Heart right ventricle (tissue), 16 donors: ENCODE data around the gene MYO18B. TPM values are rescaled to one million over a fixed set of nuclear protein-coding genes. Genes with fewer than 3 reads are reported as not detected.
A peak's percentile ranks its signal among the peaks of the same experiment; 100 is the strongest.

Experiments
- ATAC-seq, 8 donors: fragments of 200-7000 bp; cut with Tn5 transposase; one replicate each; pipeline ENCODE4 v1.9.1; 2020; ENCODE audit warnings: mild to moderate bottlenecking in 8 of 8, moderate library complexity in 8 of 8, moderate number of reproducible peaks in 1 of 8
- DNase-seq, 2 donors: peaks; one replicate each; pipeline ENCODE4 v3.0.0-alpha.2; 2020
- H3K27ac ChIP-seq, 10 donors: fragments of 200-600 bp; sonication (generic) in 2 of 10; one replicate each; pipeline versions ENCODE4 v1.5.0 to v1.8.0; 2020 to 2022; ENCODE audit warnings: mild to moderate bottlenecking in 3 of 10
- H3K27me3 ChIP-seq, 7 donors: fragments of 200-600 bp; one replicate each; pipeline ENCODE4 v1.8.0; 2021 to 2022; ENCODE audit warnings: mild to moderate bottlenecking in 2 of 7
- H3K36me3 ChIP-seq, 9 donors: fragments of 200-600 bp; sonication (generic) in 1 of 9; one replicate each; pipeline versions ENCODE4 v1.5.0 to v1.8.0; 2020 to 2022; ENCODE audit warnings: mild to moderate bottlenecking in 2 of 9
- H3K4me1 ChIP-seq, 9 donors: fragments of 200-600 bp; sonication (generic) in 1 of 9; one replicate each; pipeline versions ENCODE4 v1.5.0 to v1.8.0; 2020 to 2022; ENCODE audit warnings: mild to moderate bottlenecking in 4 of 9
- H3K4me3 ChIP-seq, 10 donors: fragments of 200-600 bp; sonication (generic) in 2 of 10; one replicate each; pipeline versions ENCODE4 v1.5.0 to v1.8.0; 2020 to 2022; ENCODE audit warnings: mild to moderate bottlenecking in 7 of 10, moderate library complexity in 2 of 10
- H3K9me3 ChIP-seq, 11 donors: fragments of 200-600 bp in 10 of 11; sonication (generic) in 2 of 11; one replicate each; pipeline versions ENCODE4 v1.5.0 to v1.8.0; 2013 to 2022; ENCODE audit warnings: mild to moderate bottlenecking in 2 of 11, control low read depth in 1 of 11, moderate library complexity in 1 of 11
- WGBS, 2 donors: extraction: QIAGEN DNeasy Blood & Tissue Kit; methylation state at CpG; one replicate each; pipeline ENCODE4 v1.1.7; 2013; ENCODE audit warnings: inconsistent platforms in 1 of 2; 5-methylcytosine and 5-hydroxymethylcytosine counted together
- intact Hi-C, 10 donors: fragments of 100-400 bp; cut with DNase I; formaldehyde crosslinking; loops; one replicate each; pipeline versions ENCODE4 v1.11.1 to v1.14.2; 2022
- polyA plus RNA-seq, 2 donors: library from polyadenylated mRNA; stranded (reverse); fragments of 200-250 nt; gene quantifications; one replicate each; pipeline ENCODE4 v1.2.3, GENCODE V29; 2013
- total RNA-seq, 10 donors: library from RNA; stranded (reverse); fragmentation: NEBNext Ultra II Directional in 3 of 10; extraction: Animal tissue kit (Norgen Biotek cat#: 25700) in 3 of 10; gene quantifications; one replicate each; pipeline versions ENCODE4 v1.2.1 to v1.2.4, GENCODE V29; 2021 to 2023
- TF ChIP-seq, protein P1 (sequence below), 9 donors: fragments of 200-600 bp; sonication (generic) in 2 of 9; IDR thresholded peaks; one replicate each; pipeline versions ENCODE4 v1.5.0 to v1.8.0; 2021 to 2022; ENCODE audit warnings: antibody characterized with exemption in 9 of 9, mild to moderate bottlenecking in 5 of 9, moderate library complexity in 1 of 9
- donor health status: Arrhythmogenic right ventricular cardiomyopathy.
- donor health status: ischemic (EF 13 %, LVEDD 7.1; RV severe dilation, severe dysfunction).
- donor health status: healthy with polysubstance abuse.
- donor health status: DM: no; HTN: yes; CAD: no.
- donor health status: DM: no; HTN: no; CAD: no.
- donor health status: ischemic (EF 25% LVEDD 6.9; RV normal size, moderate dysfunction).
- donor health status: ischemic (EF 25% LVEDD 5.7; RV mildly dilated, moderate dysfunction).
- donor health status: healthy.
- donor health status: DM: yes; HTN: yes; CAD: no.
- donor health status: Ischemic cardiomyopathy.
- donor health status: ischemic (EF 35%, LVEDD 5.7; RV mildly dilated, moderate dysfunction).
- donor health status: nonischemic (EF 11% LVEDD 7.7; RV severe dilation, severe dysfunction).
- donor health status: DM: yes; HTN: yes; CAD: no.
- donor health status: PGD.
- donor health status: ischemic (EF 29% LVEDD 5.4; RV normal size, mild dysfunction).
- donor health status: nonischemic (EF 23%, LVEDD 6.1; RV moderate dilation, normal function).

The MYO18B gene
- total and polyA plus RNA-seq, 12 donors, result 111 to 407 (median 210) TPM

DNA sequence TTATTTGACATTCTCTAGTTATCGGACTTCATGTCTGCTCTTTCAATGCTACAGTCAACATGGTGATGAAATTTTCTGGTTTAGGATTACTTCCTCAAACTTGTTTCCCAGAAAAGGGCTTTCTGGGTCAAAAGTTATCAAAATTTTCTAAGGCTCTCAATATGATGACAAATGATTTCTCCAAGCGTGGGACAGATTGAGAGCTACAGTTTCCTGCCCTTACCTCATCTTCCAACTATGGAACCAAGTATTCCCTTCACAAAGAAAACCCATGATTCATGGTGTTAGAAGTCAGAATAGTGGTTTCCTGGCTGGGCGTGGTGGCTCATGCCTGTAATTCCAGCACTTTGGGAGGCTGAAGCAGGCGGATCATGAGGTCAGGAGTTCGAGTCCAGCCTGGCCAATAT lies 17.8 kb downstream of the MYO18B start:
- ATAC-seq (peak in 6 of 8 donors; percentile 22 to 70 (median 47)), DNase-seq (no peak)
- no peaks in the 10 kb centered on the region for H3K9me3 ChIP-seq
- TF ChIP-seq, protein P1, sequence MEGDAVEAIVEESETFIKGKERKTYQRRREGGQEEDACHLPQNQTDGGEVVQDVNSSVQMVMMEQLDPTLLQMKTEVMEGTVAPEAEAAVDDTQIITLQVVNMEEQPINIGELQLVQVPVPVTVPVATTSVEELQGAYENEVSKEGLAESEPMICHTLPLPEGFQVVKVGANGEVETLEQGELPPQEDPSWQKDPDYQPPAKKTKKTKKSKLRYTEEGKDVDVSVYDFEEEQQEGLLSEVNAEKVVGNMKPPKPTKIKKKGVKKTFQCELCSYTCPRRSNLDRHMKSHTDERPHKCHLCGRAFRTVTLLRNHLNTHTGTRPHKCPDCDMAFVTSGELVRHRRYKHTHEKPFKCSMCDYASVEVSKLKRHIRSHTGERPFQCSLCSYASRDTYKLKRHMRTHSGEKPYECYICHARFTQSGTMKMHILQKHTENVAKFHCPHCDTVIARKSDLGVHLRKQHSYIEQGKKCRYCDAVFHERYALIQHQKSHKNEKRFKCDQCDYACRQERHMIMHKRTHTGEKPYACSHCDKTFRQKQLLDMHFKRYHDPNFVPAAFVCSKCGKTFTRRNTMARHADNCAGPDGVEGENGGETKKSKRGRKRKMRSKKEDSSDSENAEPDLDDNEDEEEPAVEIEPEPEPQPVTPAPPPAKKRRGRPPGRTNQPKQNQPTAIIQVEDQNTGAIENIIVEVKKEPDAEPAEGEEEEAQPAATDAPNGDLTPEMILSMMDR (IDR thresholded peaks at IDR 0.05), result no peak
- H3K27ac ChIP-seq, result peak overlapping the region in 8 of 10 donors; percentile 46 to 96 (median 76)
- peaks cover 5 to 89% (median 45%) of the 10 kb centered on the region in 9 donors for H3K4me1 ChIP-seq
- H3K36me3 ChIP-seq, result peaks cover 0 to 18% (median 0%) of the 10 kb centered on the region in 9 donors
- intact Hi-C loops, result no loop called here
- H3K4me3 ChIP-seq, result no peak overlapping the region
- WGBS, 2 donors, result 27 to 29% methylated on average over 5 of the region's 5 CpGs
- H3K27me3 ChIP-seq, result no peaks in the 10 kb centered on the region

DNA sequence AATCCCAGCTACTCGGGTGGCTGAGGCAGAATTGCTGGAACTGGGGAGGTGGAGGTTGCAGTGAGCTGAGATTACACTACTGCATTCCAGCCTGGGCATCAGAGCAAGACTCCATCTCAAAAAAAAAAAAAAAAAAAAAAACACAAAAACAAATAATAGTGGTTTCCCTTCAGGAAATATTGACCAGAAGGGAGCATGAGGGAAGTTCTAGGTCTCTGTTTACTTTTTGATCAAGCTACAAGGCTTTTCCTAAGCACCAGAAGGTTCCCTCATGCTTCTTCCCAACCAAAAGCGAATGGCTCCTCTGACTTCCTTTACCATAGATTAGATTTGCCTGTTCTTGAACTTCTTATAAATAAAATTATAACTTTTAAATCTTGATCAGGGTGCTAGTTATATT lies 18.3 kb downstream of the MYO18B start:
- Histone ChIP-seq H3K4me1 (peaks cover 5 to 90% (median 42%) of the 10 kb centered on the region in 9 donors), H3K4me3 (no peak overlapping the region), H3K27ac (peak overlapping the region in 8 of 10 donors; percentile 46 to 96 (median 76)), H3K36me3 (peaks cover 0 to 20% (median 0%) of the 10 kb centered on the region in 9 donors), H3K27me3 (no peaks in the 10 kb centered on the region), H3K9me3 (no peaks in the 10 kb centered on the region)
- intact Hi-C loops, result no loop called here
- WGBS, 2 donors, result 53 to 72% methylated on average over 2 of the region's 2 CpGs
- DNase-seq (no peak), ATAC-seq (no peak)
- TF ChIP-seq, protein P1 (IDR thresholded peaks at IDR 0.05), result no peak

DNA sequence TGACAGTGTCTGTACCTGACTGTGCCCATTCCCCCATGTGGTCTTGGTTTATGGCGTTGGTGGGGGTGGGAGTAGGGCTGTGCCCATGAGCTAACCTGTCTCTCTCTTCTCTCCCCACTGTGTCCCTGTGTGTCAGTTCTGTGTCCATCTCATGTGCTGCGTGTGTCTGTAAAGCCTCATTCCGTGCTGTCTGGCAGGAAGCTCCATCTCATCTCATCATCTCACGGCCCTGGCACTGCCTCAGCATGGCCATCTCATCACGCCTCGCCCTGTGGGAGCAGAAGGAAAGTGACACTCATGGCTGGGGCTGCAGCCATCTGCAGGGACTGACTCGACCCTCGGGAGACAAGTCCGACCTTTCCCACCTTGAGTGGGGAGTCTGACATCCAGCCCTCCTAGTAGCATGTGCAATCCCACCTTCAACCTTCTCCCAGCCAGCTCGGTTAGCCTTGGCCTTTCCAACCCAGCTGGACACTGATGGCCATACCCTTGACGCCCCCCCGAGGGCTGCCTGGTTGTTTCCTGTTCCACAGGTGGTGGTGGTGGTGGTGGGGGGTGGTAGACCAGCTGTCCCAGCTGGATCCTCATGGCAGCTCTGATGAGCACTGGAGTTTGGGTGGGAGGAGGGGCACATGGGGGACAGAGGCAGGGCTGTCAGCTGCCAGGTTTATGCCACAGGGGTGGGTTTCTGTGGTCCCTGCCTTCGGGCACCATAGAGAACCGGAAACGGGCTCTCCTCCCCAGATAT lies 19.0 kb downstream of the MYO18B start:
- TF ChIP-seq, protein P1 (IDR thresholded peaks at IDR 0.05), result no peak
- peak in 4 of 8 donors; percentile 2 to 19 (median 9) for ATAC-seq
- Histone ChIP-seq H3K36me3 (peaks cover 0 to 22% (median 0%) of the 10 kb centered on the region in 9 donors), H3K4me3 (no peak overlapping the region), H3K9me3 (peaks cover 0 to 6% (median 0%) of the 10 kb centered on the region in 11 donors), H3K27me3 (no peaks in the 10 kb centered on the region), H3K4me1 (peaks cover 5 to 90% (median 36%) of the 10 kb centered on the region in 9 donors), H3K27ac (peak overlapping the region in 9 of 10 donors; percentile 32 to 96 (median 76))
- 60 to 69% methylated on average over 15 of the region's 15 CpGs for WGBS, 2 donors
- intact Hi-C loops, result no loop called here
- DNase-seq, result no peak

DNA sequence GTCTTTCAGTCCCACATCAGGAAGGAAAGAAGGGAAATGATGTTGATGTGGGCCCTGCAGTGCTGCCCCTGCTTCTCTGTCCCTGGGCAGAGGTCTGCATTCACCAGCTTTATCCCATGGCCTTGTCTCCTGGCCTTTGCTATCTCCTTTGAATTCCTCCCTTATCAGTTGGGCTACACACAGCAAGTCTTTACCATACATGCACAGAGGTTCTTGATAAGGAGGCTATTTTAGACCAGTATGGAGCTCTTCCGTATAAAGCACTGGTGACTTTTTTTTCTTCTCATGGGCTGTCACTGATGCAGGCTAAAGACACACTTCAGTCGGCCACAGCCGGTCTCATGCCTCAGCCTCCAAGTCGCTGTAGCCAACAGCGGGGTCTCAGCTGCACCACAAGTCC lies 20.2 kb downstream of the MYO18B start:
- intact Hi-C loops, result no loop called here
- Histone ChIP-seq H3K4me3 (no peak overlapping the region), H3K27me3 (no peaks in the 10 kb centered on the region), H3K4me1 (peaks cover 5 to 80% (median 31%) of the 10 kb centered on the region in 9 donors), H3K27ac (peak overlapping the region; percentile 32 to 96 (median 74)), H3K9me3 (peaks cover 0 to 17% (median 0%) of the 10 kb centered on the region in 11 donors), H3K36me3 (peaks cover 0 to 33% (median 0%) of the 10 kb centered on the region in 9 donors)
- WGBS, 2 donors, result 27 to 34% methylated on average over 5 of the region's 5 CpGs
- TF ChIP-seq, protein P1 (IDR thresholded peaks at IDR 0.05), result no peak
- peak; percentile 47 to 84 (median 64) for ATAC-seq
- DNase-seq, result no peak
